IMR-90 (cell line): ENCODE measurements around the gene SDCCAG8.

Experiments
- CTCF ChIP-seq: conservative IDR thresholded peaks from 2 replicates; pipeline ENCODE4 v1.5.1; 2012; ENCODE audit warnings: mild to moderate bottlenecking, low read depth, low read length, improper control_type of control experiment
- MXI1 ChIP-seq: IDR thresholded peaks from 2 replicates; pipeline ENCODE4 v1.6.1; 2012; ENCODE audit warnings: low read depth, mild to moderate bottlenecking, low read length, moderate library complexity, borderline replicate concordance
- RAD21 ChIP-seq: IDR thresholded peaks from 2 replicates; pipeline ENCODE4 v1.6.1; 2012; ENCODE audit warnings: low read length, improper control_type of control experiment

- TF ChIP-seq RAD21: no peak
- no peak for TF ChIP-seq MXI1
- no peak for TF ChIP-seq CTCF
Measured at GRCh38 chr1:243323491-243323890, 67.7 kb downstream of the SDCCAG8 start.
